Measurements from ENCODE around the gene EGR1.
A peak's percentile ranks its signal among the peaks of the same experiment; 100 is the strongest.

The EGR1 gene

DNA sequence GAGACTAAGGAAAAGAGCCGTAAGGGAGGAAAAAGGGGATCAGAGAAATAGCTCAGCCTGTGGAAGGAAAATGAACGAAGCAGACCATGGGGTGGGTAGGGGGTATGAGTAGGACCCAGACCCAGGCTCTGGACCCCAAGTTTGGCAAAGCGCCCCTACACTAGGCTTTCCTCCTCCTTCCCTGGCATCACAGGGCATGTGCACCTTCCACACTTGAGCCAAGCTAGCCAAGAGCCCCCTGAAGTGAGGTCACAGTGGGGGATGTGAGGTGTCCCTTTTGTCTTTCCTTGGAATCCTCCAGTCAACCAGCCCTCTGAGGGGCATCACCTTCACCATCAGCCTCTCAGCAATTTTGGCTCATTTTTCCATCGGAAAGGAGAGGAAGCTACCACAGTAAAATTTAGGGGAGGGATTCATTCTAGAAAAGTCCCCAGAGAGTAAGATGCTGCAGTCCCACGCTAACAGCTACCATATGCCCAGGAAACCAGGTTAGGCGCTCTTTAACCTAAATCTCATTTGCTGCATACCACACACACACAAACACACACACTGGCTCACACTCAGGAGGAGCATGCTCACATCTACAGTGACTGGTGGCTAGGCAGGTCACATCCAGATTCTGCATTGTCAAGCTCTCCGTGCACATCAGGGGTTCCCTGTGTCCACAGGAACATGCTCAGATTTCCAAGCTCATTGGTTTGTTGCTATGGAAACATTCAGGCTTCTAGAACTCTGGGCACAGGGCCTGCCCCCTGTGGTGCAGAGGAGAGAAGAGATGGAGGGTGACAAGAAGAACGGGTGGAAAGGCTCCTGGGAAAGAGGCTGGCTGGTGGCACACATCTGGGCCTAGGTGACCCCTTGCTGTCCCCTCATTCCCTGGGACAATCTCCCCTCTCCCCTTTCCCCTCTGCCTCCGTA lies 16.5 kb upstream of the EGR1 start:
- TF ChIP-seq, protein P1, sequence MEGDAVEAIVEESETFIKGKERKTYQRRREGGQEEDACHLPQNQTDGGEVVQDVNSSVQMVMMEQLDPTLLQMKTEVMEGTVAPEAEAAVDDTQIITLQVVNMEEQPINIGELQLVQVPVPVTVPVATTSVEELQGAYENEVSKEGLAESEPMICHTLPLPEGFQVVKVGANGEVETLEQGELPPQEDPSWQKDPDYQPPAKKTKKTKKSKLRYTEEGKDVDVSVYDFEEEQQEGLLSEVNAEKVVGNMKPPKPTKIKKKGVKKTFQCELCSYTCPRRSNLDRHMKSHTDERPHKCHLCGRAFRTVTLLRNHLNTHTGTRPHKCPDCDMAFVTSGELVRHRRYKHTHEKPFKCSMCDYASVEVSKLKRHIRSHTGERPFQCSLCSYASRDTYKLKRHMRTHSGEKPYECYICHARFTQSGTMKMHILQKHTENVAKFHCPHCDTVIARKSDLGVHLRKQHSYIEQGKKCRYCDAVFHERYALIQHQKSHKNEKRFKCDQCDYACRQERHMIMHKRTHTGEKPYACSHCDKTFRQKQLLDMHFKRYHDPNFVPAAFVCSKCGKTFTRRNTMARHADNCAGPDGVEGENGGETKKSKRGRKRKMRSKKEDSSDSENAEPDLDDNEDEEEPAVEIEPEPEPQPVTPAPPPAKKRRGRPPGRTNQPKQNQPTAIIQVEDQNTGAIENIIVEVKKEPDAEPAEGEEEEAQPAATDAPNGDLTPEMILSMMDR (IDR thresholded peaks at IDR 0.05): no peak

DNA sequence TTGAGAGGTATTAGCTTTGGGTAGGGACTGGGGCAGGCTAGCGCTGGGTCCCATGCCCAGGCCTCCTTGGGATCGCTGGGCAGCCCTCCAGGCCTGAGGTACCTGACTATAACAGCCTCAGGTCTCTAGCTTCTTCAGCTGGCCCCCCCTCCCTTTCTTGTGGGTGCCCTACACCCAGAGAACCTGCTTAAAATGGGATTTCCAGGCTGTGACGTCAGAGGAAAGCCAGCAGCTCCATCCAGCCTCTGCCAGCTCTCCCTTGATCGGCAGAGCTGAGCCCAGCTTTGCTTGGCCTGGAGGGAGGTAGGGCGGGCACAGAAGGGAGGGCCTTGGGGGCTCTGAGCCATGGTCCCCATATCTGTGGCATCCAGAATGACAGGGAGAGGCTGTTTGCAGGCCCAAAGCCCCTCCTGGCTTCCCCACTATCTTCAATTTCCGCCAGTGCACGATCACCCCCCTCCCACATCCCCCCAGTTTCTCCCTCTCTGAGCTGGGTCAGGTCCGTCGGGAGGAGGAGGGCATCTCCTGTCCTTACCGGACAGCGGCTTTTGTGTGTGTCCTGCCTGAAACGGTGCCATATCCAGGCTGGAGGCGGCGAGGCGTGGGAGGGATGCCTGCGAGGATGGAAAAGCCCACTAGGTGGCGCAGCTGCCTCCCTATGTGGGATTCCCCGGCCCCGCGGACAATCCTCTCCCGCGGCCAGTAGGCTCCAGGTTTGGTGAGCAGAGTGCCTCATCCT lies 15.6 kb upstream of the EGR1 start:
- TF ChIP-seq, protein P1 (IDR thresholded peaks at IDR 0.05): peak; percentile 95

DNA sequence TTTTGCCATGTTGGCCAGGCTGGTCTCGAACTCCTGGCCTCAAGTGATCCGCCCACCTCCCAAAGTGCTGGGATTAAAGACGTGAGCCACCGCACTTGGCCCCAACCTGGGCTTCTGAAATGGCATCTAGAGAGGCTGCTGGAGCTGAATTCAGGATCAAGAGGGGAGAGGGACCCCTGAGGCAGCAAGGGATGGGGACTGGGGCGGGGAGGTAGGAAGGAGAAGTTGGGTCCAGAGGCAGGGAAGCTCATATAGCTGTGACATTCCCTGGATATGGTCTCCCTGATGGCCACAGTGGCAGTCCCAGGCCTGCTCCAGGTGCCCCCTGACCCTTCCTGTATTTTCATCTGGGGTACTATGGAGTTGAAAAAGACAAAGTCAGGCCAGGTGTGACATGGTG lies 14.3 kb upstream of the EGR1 start:
- TF ChIP-seq, protein P1 (IDR thresholded peaks at IDR 0.05): no peak

DNA sequence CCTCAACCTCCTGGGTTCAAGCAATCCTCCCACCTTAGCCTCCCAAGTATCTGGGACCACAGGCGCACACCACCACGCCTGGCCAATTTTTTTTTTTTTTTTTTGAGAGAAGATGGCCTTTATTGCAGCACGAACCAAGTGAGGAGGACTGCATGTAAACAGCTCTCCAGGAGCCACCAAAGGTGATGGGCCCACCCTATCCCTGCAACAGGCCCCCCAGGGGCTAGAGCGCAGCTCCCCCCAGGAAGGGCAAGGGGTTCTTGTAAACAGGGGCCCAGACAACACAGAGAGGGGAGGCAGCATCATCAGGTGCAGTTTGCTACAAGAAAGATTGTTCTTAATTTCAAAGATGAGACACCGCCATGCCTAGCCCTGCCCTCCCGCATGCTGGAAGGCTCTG lies 12.6 kb upstream of the EGR1 start:
- TF ChIP-seq, protein P1 (IDR thresholded peaks at IDR 0.05): no peak

DNA sequence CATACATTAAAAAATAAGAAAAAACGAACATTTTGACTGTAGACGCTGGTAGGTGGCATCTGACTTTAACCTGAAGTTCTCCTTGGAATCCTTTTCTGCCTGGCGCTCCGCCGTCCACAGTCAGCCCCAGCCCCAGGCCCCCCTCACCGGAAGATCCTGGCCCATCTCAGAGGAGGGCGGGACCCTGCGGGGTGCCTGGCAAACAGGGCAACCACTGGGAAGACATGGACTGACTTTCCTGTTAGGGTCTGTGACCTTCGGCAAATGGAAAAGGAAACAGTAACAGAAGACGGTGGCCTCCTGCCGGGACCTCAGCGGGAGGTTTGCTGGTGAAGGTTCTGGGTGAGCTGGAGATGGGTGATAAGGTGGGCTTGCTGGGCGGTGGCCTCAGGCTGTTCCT lies 11.7 kb upstream of the EGR1 start:
- TF ChIP-seq, protein P1 (IDR thresholded peaks at IDR 0.05): no peak

DNA sequence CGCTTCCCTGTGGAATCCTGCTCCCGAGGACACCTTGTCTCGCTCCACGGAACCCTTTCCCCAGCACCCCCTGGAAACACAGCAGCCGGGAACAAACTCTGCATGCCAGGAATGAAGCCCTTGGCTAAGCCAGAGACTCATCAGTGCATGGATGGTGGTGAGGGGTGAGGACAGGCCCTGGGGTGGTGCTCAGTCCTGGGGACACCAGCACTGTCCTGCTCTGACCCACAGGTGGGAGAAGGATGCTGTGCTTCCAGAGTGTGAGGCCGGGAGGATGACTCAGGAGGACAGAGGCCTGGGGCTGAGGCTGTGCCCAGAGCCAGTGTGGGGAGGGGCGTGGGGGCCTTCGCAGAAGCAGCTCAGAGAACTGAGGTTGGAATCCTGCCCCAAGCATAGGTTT lies 11.2 kb upstream of the EGR1 start:
- TF ChIP-seq, protein P1 (IDR thresholded peaks at IDR 0.05): no peak

DNA sequence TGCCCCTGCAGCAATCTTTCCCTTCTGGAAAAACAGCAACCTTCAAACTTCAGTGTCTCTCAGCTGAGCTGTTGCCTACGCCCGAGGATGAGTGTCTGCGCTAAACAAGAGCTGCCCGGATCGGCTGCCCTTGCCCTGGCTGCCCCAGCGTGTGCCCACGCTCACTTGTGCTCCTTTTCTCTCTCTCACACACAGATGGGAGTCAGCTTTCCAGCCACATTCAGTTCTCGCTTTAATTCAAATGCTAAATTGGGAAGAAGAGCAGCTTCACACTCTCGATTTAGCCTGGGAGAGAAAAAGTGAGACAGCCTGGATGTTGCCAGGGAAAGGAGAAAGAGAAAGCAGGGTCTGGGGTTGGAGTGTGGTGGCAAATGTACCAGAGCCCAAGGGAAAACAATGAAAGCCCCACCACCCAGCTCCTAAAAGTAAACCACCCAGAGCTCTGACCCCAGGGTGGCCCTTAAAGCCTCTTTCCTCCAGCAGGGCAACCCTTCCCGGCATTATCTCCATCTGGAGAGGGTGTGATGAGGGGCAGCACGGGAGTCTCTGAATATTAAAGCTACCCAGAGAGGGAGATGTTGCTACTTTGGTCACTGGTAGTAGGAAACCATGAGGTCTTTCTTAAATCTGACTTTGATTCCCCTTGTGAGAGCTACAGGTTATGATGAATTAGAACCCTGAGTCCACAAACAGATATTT lies 9.9 kb upstream of the EGR1 start:
- TF ChIP-seq, protein P1 (IDR thresholded peaks at IDR 0.05): no peak
